Activated CD4-positive, alpha-beta T cell treated with anti-CD3 and anti-CD28 coated beads for 48 hours (primary cell): ENCODE data around the gene LDLRAD4.

Experiments used
- DNase-seq: peaks from one replicate; pipeline ENCODE4 v3.0.0-alpha.2; 2020

LDLRAD4 gene

GRCh38 chr18:13625843-13626543, 407.4 kb downstream of the LDLRAD4 start:
- no peak for DNase-seq

GRCh38 chr18:13626544-13626908, 408.0 kb downstream of the LDLRAD4 start:
- no peak for DNase-seq

GRCh38 chr18:13627639-13628038, 409.1 kb downstream of the LDLRAD4 start:
- DNase-seq: no peak

- no peak for DNase-seq
These were observed 409.7 kb downstream of the LDLRAD4 start for GRCh38 chr18:13628211-13628610.

- DNase-seq: peak; percentile 67
These were observed 411.5 kb downstream of the LDLRAD4 start for GRCh38 chr18:13629841-13630715.

GRCh38 chr18:13630716-13631268, 412.2 kb downstream of the LDLRAD4 start:
- DNase-seq: no peak

GRCh38 chr18:13633700-13634099, 415.1 kb downstream of the LDLRAD4 start:
- DNase-seq: no peak

- no peak for DNase-seq
These were observed 416.5 kb downstream of the LDLRAD4 start for GRCh38 chr18:13635046-13635445.

- no peak for DNase-seq
These were observed 420.4 kb downstream of the LDLRAD4 start for GRCh38 chr18:13638719-13639595.

GRCh38 chr18:13640266-13640860, 421.8 kb downstream of the LDLRAD4 start:
- no peak for DNase-seq

GRCh38 chr18:13641551-13642439, 423.2 kb downstream of the LDLRAD4 start:
- DNase-seq: no peak

- DNase-seq: no peak
These were observed 423.9 kb downstream of the LDLRAD4 start for GRCh38 chr18:13642440-13642827.

- no peak for DNase-seq
These were observed 424.7 kb downstream of the LDLRAD4 start for GRCh38 chr18:13643261-13643751.

- no peak for DNase-seq
These were observed 426.5 kb downstream of the LDLRAD4 start for GRCh38 chr18:13645093-13645492.

GRCh38 chr18:13646633-13647032, 428.1 kb downstream of the LDLRAD4 start:
- DNase-seq: no peak

GRCh38 chr18:13647761-13648160, 429.2 kb downstream of the LDLRAD4 start:
- DNase-seq: no peak

GRCh38 chr18:13649397-13650390, 431.1 kb downstream of the LDLRAD4 start:
- DNase-seq: no peak

GRCh38 chr18:13653746-13654433, 435.3 kb downstream of the LDLRAD4 start:
- DNase-seq: no peak

- no peak for DNase-seq
These were observed 439.4 kb downstream of the LDLRAD4 start for GRCh38 chr18:13657974-13658373.
